Measurements from ENCODE around the gene GAL3ST2.
A peak's percentile ranks its signal among the peaks of the same experiment; 100 is the strongest.
"Not testable (repeated sequence)": the region's sequence is repeated elsewhere in the genome, so short reads cannot be mapped to it uniquely, and the experiment has no call there.

Gene GAL3ST2

DNA sequence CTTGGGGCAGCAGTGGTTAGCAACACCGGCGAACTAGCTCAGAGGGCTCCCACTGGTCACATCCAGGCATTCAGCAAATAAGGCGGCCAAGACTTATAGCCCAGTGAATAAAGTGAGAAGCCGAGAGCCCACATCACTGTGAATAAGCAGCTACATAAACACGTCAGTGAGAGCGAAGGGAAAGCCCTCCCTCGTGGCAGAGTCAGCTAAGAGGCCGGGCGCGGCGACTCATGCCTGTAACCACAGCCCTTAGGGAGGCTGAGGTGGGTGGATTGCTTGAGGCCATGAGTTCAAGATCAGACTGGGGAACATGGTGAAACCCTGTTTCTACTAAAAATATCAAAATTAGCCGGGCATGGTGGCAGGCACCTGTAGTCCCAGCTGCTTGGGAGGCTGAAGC, 37.0 kb upstream of the GAL3ST2 start:
- no peak for ATAC-seq (ENCODE audit: insufficient read depth, low read depth)
- no peaks in the 10 kb centered on the region for H3K9me3 ChIP-seq (ENCODE audit: insufficient read depth, low read length, severe bottlenecking)
- peaks cover 9% of the 10 kb centered on the region for H3K4me1 ChIP-seq (ENCODE audit: insufficient read depth, low read length)
- no peak overlapping the region for H3K4me3 ChIP-seq (ENCODE audit: low read depth in 1 of 2, low read length in 2 of 2)
- no peak for DNase-seq
- no peak overlapping the region for H3K9ac ChIP-seq (ENCODE audit: low read depth, low read length)
- H3K27ac ChIP-seq (ENCODE audit: low read length), result no peak overlapping the region
- H2AFZ ChIP-seq (ENCODE audit: low read depth, low read length), result no peak overlapping the region
- H3K79me2 ChIP-seq (ENCODE audit: insufficient read depth, low read length), result peaks cover 23% of the 10 kb centered on the region
- H3K36me3 ChIP-seq (ENCODE audit: insufficient read depth, low read length), result peaks cover 44% of the 10 kb centered on the region
- H3K4me2 ChIP-seq (ENCODE audit: insufficient read depth, low read length), result no peak overlapping the region
- H3K27me3 ChIP-seq (ENCODE audit: insufficient read depth, low read length, poor library complexity), result no peaks in the 10 kb centered on the region
- H4K20me1 ChIP-seq (ENCODE audit: insufficient read depth, low read length), result peaks cover 30% of the 10 kb centered on the region; the same call in 1 of the 2 replicates
- TF ChIP-seq EZH2 (IDR thresholded peaks at IDR 0.05; ENCODE audit: borderline replicate concordance, low read depth, low read length, severe bottlenecking), result no peak
- TF ChIP-seq, protein P1, sequence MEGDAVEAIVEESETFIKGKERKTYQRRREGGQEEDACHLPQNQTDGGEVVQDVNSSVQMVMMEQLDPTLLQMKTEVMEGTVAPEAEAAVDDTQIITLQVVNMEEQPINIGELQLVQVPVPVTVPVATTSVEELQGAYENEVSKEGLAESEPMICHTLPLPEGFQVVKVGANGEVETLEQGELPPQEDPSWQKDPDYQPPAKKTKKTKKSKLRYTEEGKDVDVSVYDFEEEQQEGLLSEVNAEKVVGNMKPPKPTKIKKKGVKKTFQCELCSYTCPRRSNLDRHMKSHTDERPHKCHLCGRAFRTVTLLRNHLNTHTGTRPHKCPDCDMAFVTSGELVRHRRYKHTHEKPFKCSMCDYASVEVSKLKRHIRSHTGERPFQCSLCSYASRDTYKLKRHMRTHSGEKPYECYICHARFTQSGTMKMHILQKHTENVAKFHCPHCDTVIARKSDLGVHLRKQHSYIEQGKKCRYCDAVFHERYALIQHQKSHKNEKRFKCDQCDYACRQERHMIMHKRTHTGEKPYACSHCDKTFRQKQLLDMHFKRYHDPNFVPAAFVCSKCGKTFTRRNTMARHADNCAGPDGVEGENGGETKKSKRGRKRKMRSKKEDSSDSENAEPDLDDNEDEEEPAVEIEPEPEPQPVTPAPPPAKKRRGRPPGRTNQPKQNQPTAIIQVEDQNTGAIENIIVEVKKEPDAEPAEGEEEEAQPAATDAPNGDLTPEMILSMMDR (IDR thresholded peaks at IDR 0.05; ENCODE audit: borderline replicate concordance, extremely low read depth, low read length, poor library complexity, severe bottlenecking), result no peak

DNA sequence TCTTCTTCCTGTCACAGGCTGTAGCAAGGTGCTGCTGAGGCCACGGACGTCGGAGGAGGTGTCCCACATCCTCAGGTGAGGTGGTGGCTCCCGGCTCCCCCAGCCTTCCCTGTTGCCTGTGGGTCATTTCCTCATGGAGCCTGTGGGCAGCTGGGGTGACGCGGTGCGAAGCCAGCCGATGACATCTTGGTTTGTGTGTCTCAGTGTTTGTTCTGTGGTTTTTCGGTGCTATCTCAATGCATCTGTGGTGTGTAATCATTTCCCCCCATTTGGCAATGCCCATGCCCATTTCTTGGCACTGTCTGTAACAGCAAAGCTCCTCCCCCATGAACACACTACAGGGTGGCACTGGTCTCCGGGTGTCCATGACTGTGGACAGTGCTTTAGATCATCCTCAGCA, 35.6 kb upstream of the GAL3ST2 start:
- no peak overlapping the region for H3K9ac ChIP-seq (ENCODE audit: low read depth, low read length)
- no peak overlapping the region for H3K4me3 ChIP-seq (ENCODE audit: low read depth in 1 of 2, low read length in 2 of 2)
- no peaks in the 10 kb centered on the region for H3K9me3 ChIP-seq (ENCODE audit: insufficient read depth, low read length, severe bottlenecking)
- H3K4me1 ChIP-seq (ENCODE audit: insufficient read depth, low read length), result no peaks in the 10 kb centered on the region
- H4K20me1 ChIP-seq (ENCODE audit: insufficient read depth, low read length), result peaks cover 30% of the 10 kb centered on the region; the same call in 1 of the 2 replicates
- H3K36me3 ChIP-seq (ENCODE audit: insufficient read depth, low read length), result peaks cover 55% of the 10 kb centered on the region
- H3K4me2 ChIP-seq (ENCODE audit: insufficient read depth, low read length), result no peak overlapping the region
- DNase-seq (no peak), ATAC-seq (ENCODE audit: insufficient read depth, low read depth) (peak; percentile 45; the same call in 1 of the 3 replicates)
- TF ChIP-seq, protein P1 (IDR thresholded peaks at IDR 0.05; ENCODE audit: borderline replicate concordance, extremely low read depth, low read length, poor library complexity, severe bottlenecking), result no peak
- TF ChIP-seq EZH2 (IDR thresholded peaks at IDR 0.05; ENCODE audit: borderline replicate concordance, low read depth, low read length, severe bottlenecking), result no peak
- no peak overlapping the region for H3K27ac ChIP-seq (ENCODE audit: low read length)
- H3K79me2 ChIP-seq (ENCODE audit: insufficient read depth, low read length), result peaks cover 11% of the 10 kb centered on the region; the same call in 1 of the 2 replicates
- no peak overlapping the region for H2AFZ ChIP-seq (ENCODE audit: low read depth, low read length)
- no peaks in the 10 kb centered on the region for H3K27me3 ChIP-seq (ENCODE audit: insufficient read depth, low read length, poor library complexity)

DNA sequence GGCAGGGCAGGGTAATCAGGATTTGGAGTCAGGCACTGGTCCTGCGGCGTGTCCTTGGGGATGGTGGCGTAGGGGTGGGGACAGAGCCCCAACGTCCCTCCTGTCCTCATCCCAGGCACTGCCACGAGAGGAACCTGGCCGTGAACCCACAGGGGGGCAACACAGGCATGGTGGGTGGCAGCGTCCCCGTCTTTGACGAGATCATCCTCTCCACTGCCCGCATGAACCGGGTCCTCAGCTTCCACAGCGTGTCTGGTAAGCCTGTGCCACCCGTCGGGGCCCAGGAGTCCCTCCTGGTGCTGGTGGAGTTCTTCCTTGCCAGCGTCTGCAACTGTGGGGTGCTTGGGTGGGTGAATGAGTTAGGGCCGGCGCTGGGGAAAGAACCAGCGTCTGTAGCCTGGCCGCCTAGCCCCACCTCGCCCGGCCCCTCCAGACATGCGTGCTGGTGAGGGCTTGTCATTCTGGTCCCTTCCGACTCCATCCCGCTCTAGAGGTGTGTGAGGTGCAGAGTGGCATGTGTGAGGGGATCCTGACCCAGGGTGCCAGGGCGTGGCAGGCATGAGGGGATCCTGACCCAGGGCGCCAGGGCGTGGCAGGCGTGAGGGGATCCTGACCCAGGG, 34.2 kb upstream of the GAL3ST2 start:
- TF ChIP-seq EZH2 (IDR thresholded peaks at IDR 0.05; ENCODE audit: borderline replicate concordance, low read depth, low read length, severe bottlenecking), result no peak
- TF ChIP-seq, protein P1 (IDR thresholded peaks at IDR 0.05; ENCODE audit: borderline replicate concordance, extremely low read depth, low read length, poor library complexity, severe bottlenecking), result no peak
- H4K20me1 ChIP-seq (ENCODE audit: insufficient read depth, low read length), result peaks cover 30% of the 10 kb centered on the region; the same call in 1 of the 2 replicates
- H3K27ac ChIP-seq (ENCODE audit: low read length), result no peak overlapping the region
- peaks cover 9% of the 10 kb centered on the region; the same call in 1 of the 2 replicates for H3K79me2 ChIP-seq (ENCODE audit: insufficient read depth, low read length)
- H3K4me2 ChIP-seq (ENCODE audit: insufficient read depth, low read length), result no peak overlapping the region
- ATAC-seq (ENCODE audit: insufficient read depth, low read depth) (no peak), DNase-seq (no peak)
- no peaks in the 10 kb centered on the region for H3K27me3 ChIP-seq (ENCODE audit: insufficient read depth, low read length, poor library complexity)
- H2AFZ ChIP-seq (ENCODE audit: low read depth, low read length), result no peak overlapping the region
- H3K36me3 ChIP-seq (ENCODE audit: insufficient read depth, low read length), result peaks cover 56% of the 10 kb centered on the region
- H3K4me3 ChIP-seq (ENCODE audit: low read depth in 1 of 2, low read length in 2 of 2), result no peak overlapping the region
- H3K9me3 ChIP-seq (ENCODE audit: insufficient read depth, low read length, severe bottlenecking), result no peaks in the 10 kb centered on the region
- no peak overlapping the region for H3K9ac ChIP-seq (ENCODE audit: low read depth, low read length)
- H3K4me1 ChIP-seq (ENCODE audit: insufficient read depth, low read length), result no peaks in the 10 kb centered on the region

DNA sequence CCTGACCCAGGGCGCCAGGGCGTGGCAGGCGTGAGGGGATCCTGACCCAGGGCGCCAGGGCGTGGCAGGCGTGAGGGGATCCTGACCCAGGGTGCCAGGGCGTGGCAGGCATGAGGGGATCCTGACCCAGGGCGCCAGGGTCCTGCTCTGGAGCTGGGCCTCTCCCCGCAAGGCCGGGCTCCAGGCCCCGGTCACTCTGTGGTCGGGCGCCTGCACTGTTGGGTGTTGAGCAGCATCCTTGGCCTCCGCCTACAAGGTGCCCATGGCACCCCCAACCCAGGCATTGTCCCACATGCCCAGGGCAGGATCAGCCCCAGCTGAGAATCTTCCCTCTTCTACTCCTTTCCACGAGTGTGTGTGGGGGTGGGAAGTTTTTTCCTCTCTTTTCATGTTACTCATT, 33.6 kb upstream of the GAL3ST2 start:
- H2AFZ ChIP-seq (ENCODE audit: low read depth, low read length); H3K27ac ChIP-seq (ENCODE audit: low read length); ATAC-seq (ENCODE audit: insufficient read depth, low read depth); H3K4me3 ChIP-seq (ENCODE audit: low read depth in 1 of 2, low read length in 2 of 2); H3K9me3 ChIP-seq (ENCODE audit: insufficient read depth, low read length, severe bottlenecking); H3K79me2 ChIP-seq (ENCODE audit: insufficient read depth, low read length); H3K27me3 ChIP-seq (ENCODE audit: insufficient read depth, low read length, poor library complexity); H3K4me2 ChIP-seq (ENCODE audit: insufficient read depth, low read length); H3K4me1 ChIP-seq (ENCODE audit: insufficient read depth, low read length); DNase-seq; H3K9ac ChIP-seq (ENCODE audit: low read depth, low read length): not testable (repeated sequence)
- Histone ChIP-seq H4K20me1 (ENCODE audit: insufficient read depth, low read length) (peaks cover 29% of the 10 kb centered on the region; the same call in 1 of the 2 replicates), H3K36me3 (ENCODE audit: insufficient read depth, low read length) (peaks cover 53% of the 10 kb centered on the region)
